Common myeloid progenitor, CD34-positive (primary cell): ENCODE results near the gene CLCN6. TPM values are rescaled to one million over a fixed set of nuclear protein-coding genes. Genes with fewer than 3 reads are reported as not detected.

Experiments
- CTCF ChIA-PET: fragments of 350-600 bp; sonication (Branson Sonifier 250); formaldehyde crosslinking; loops from one replicate; lab custom pipeline; 2021; ENCODE audit warnings: antibody characterized with exemption; lab: Charles Lee
- POLR2A ChIA-PET: fragments of 350-600 bp; sonication (Branson Sonifier 250); formaldehyde crosslinking; loops from one replicate; lab custom pipeline; 2021; ENCODE audit warnings: antibody characterized with exemption; lab: Charles Lee
- DNase-seq, 3 donors: peaks; one replicate each; pipeline versions ENCODE4 v3.0.0 to v3.0.0-alpha.2; 2013
- H3K27ac ChIP-seq, 2 experiments: 1 replicate in 1 of 2; 2 replicates in 1 of 2; pipeline ENCODE4 v1.7.0; 2013; ENCODE audit warnings: inconsistent platforms in 2 of 2, low read length in 2 of 2, mild to moderate bottlenecking in 2 of 2, low read depth in 1 of 2, moderate library complexity in 1 of 2; ENCODE audit not compliant: severe bottlenecking in 2 of 2, insufficient read depth in 1 of 2, poor library complexity in 1 of 2
- H3K27me3 ChIP-seq, 5 experiments: replicated peaks in 2 of 5; 1 replicate in 3 of 5; 2 replicates in 2 of 5; pipeline versions ENCODE4 v1.6.1 to v1.7.0; 2013; ENCODE audit warnings: low read length in 4 of 5, mild to moderate bottlenecking in 2 of 5, moderate library complexity in 2 of 5, inconsistent platforms in 1 of 5; ENCODE audit not compliant: insufficient read depth in 5 of 5, control insufficient read depth in 4 of 5
- H3K36me3 ChIP-seq, 4 experiments: 1 replicate in 2 of 4; 2 replicates in 2 of 4; pipeline versions ENCODE4 v1.6.1 to v1.7.0; 2013; ENCODE audit warnings: low read length in 3 of 4, control low read depth in 1 of 4, mild to moderate bottlenecking in 1 of 4; ENCODE audit not compliant: control insufficient read depth in 4 of 4, insufficient read depth in 4 of 4
- H3K4me1 ChIP-seq, 4 experiments: 1 replicate in 3 of 4; 2 replicates in 1 of 4; pipeline versions ENCODE4 v1.6.1 to v1.7.1; 2013; ENCODE audit warnings: low read length in 3 of 4, mild to moderate bottlenecking in 3 of 4, control low read depth in 1 of 4, inconsistent platforms in 1 of 4, moderate library complexity in 1 of 4; ENCODE audit not compliant: control insufficient read depth in 4 of 4, insufficient read depth in 4 of 4; ENCODE audit errors: control extremely low read depth in 1 of 4
- H3K4me3 ChIP-seq, 7 experiments: 1 replicate in 4 of 7; 2 replicates in 3 of 7; pipeline versions ENCODE4 v1.5.1 to v1.7.0; 2013; ENCODE audit warnings: mild to moderate bottlenecking in 7 of 7, low read length in 6 of 7, moderate library complexity in 6 of 7, inconsistent platforms in 2 of 7, low read depth in 2 of 7, control low read depth in 1 of 7; ENCODE audit not compliant: insufficient read depth in 4 of 7, control insufficient read depth in 1 of 7; ENCODE audit errors: extremely low read depth in 1 of 7
- H3K9me3 ChIP-seq, 5 experiments: 1 replicate in 4 of 5; 2 replicates in 1 of 5; pipeline versions ENCODE4 v1.6.1 to v1.7.1; 2013; ENCODE audit warnings: low read length in 4 of 5, mild to moderate bottlenecking in 2 of 5, inconsistent platforms in 1 of 5, low read depth in 1 of 5, moderate library complexity in 1 of 5; ENCODE audit not compliant: control insufficient read depth in 4 of 5, insufficient read depth in 2 of 5; ENCODE audit errors: control extremely low read depth in 1 of 5
- WGBS: methylation state at CpG from one replicate; pipeline ENCODE4 v1.1.5; 2013; ENCODE audit not compliant: insufficient coverage; 5-methylcytosine and 5-hydroxymethylcytosine counted together
- polyA plus RNA-seq: library from polyadenylated mRNA; unstranded; fragments of 120-200 nt; gene quantifications from one replicate; pipeline ENCODE4 v1.2.1, GENCODE V29; 2013

The CLCN6 gene
- polyA plus RNA-seq: 15.3 TPM

GRCh38 chr1:11805422-11806306 lies at the start of gene CLCN6, which contains the start of gene MTHFR:
Gene CLCN6, plus strand, starts transcription at chr1:11806191. Its CDS starts 72 bp downstream, at chr1:11806263.
Gene MTHFR, minus strand, starts transcription at chr1:11805964. Its CDS starts 2,848 bp downstream, at chr1:11803116.
- Histone ChIP-seq H3K27ac (peak within 1 kb of the TSS; percentile 70 to 92), H3K36me3 (peaks cover 5 to 34% (median 19%) of the 10 kb centered on the region in 4 experiments), H3K9me3 (no peaks in the 10 kb centered on the region), H3K4me3 (peak within 1 kb of the TSS; percentile 77 to 96 (median 90)), H3K4me1 (peaks cover 26 to 68% (median 52%) of the 10 kb centered on the region in 4 experiments), H3K27me3 (no peaks in the 10 kb centered on the region)
- whole genome bisulfite sequencing: 0% methylated on average over 70 of the region's 72 CpGs
- ChIA-PET POLR2A (interaction anchor here (0.6 to 1.4 kb wide), 5 partner anchors 18 to 104 kb away, joined by 3 to 5 read pairs (median 3); no protein-coding TSS in a partner anchor), CTCF (interaction anchor here (1.2 to 1.3 kb wide), 2 partner anchors 16 to 32 kb away, joined by 4 read pairs; no protein-coding TSS in a partner anchor)
- peak; percentile 98 to 100 (median 99) for DNase-seq

DNA sequence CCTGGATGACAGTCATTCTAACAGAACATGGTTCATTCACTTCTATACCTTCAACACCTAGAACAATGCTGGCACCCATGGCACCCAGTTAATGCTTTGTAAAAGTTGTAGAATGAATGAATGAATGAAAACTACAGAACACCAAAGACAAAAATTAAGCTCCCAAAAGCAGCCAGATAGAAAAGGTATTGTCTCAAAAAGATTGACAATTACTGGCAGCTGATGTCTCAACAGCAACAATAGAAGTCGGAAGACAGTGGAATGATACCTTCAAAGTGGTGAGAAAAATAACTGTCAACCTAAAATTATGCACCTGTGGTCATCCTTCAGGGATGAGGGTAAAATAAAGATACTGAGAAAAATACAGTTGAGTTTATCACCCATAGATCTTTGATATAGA lies 48.9 kb upstream of the CLCN6 start:
- ChIA-PET CTCF (interaction anchor here (1.1 to 3.4 kb wide), 3 partner anchors 22 to 47 kb away, joined by 3 to 8 read pairs (median 3); no protein-coding TSS in a partner anchor), POLR2A (no interaction called here)

DNA sequence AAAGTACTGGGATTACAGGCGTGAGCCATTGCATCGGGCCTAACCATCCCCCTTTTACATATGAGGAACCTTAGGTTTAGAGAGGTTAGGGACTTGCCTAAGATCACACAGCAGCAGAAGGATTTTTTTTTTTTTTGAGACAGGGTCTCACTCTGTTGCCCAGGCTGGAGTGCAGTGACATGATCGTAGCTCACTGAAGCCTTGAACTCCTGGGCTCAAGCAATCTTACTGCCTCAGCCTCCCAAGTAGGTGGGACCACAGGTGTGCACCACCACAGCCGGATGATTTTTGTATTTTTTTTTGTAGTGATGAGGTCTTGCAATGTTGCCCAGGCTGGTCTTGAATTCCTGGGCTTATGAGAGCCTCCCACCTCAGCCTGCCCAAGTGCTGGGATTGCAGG lies 46.2 kb upstream of the CLCN6 start:
- Histone ChIP-seq H3K27ac (no peak overlapping the region), H3K36me3 (no peaks in the 10 kb centered on the region), H3K4me1 (peaks cover 0 to 6% (median 4%) of the 10 kb centered on the region in 4 experiments), H3K4me3 (no peak overlapping the region), H3K9me3 (peaks cover 0 to 2% (median 0%) of the 10 kb centered on the region in 5 experiments), H3K27me3 (peaks cover 0 to 20% (median 3%) of the 10 kb centered on the region in 5 experiments)
- 90% methylated on average over 2 of the region's 4 CpGs for WGBS
- POLR2A ChIA-PET: no interaction called here
- no peak for DNase-seq
- CTCF ChIA-PET: no interaction called here

More for the DNA sequence above, 48.9 kb upstream of the CLCN6 start:
- DNase-seq: no peak
- Histone ChIP-seq H3K4me3 (no peak overlapping the region), H3K36me3 (no peaks in the 10 kb centered on the region), H3K27me3 (peaks cover 0 to 11% (median 3%) of the 10 kb centered on the region in 5 experiments), H3K9me3 (peaks cover 0 to 2% (median 0%) of the 10 kb centered on the region in 5 experiments), H3K4me1 (peaks cover 0 to 4% (median 4%) of the 10 kb centered on the region in 4 experiments), H3K27ac (no peak overlapping the region)
- WGBS: no CpG with 5 or more reads among the region's 1 CpG

GRCh38 chr1:11761285-11761684 lies 44.7 kb upstream of the CLCN6 start:
- H3K27me3 ChIP-seq: peaks cover 0 to 20% (median 3%) of the 10 kb centered on the region in 5 experiments
- 91% methylated on average over 6 of the region's 6 CpGs for WGBS
- no peaks in the 10 kb centered on the region for H3K36me3 ChIP-seq
- ChIA-PET CTCF (interaction anchor here (1.5 kb wide), 1 partner anchor 16 kb away, joined by 3 read pairs; no protein-coding TSS in a partner anchor), POLR2A (no interaction called here)
- peaks cover 0 to 6% (median 4%) of the 10 kb centered on the region in 4 experiments for H3K4me1 ChIP-seq
- peaks cover 0 to 2% (median 0%) of the 10 kb centered on the region in 5 experiments for H3K9me3 ChIP-seq
- no peak overlapping the region for H3K27ac ChIP-seq
- no peak overlapping the region for H3K4me3 ChIP-seq
- no peak for DNase-seq

DNA sequence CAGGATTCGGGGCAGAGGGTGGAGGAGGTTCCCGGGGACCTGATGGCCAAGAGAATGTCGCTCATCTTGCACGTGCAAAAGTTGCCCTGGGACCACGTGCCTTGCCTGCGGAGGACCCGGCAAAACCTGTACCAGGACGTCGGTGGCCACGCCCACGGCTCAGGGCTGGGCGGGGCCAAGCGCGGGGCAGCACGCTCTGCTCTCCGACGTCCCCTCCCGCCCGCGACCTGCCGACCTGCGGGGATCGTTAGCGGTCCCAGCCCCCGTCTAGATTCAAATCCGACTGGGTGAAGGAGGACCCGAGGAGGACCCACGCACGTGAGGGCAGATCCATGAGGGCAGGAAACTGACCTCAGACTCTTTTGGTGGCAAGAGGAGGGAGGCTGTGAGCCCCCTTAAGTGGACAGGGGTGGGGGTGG lies 44.0 kb upstream of the CLCN6 start, which contains the start of gene C1orf167:
Gene C1orf167, plus strand, starts transcription at position 206 of the 419 bp plus-strand sequence. CDS start 2,208 bp downstream, outside the sequence.
- DNase-seq: peak; percentile 15 to 43 (median 35)
- ChIA-PET CTCF (interaction anchor here (1.5 kb wide), 1 partner anchor 16 kb away, joined by 3 read pairs; no protein-coding TSS in a partner anchor), POLR2A (no interaction called here)
- peaks cover 0 to 2% (median 0%) of the 10 kb centered on the region in 5 experiments for H3K9me3 ChIP-seq
- H3K27ac ChIP-seq: no peak within 1 kb of the TSS
- no peaks in the 10 kb centered on the region for H3K36me3 ChIP-seq
- H3K4me1 ChIP-seq: peaks cover 0 to 6% (median 4%) of the 10 kb centered on the region in 4 experiments
- peak within 1 kb of the TSS in 1 of 7 experiments; percentile 32 for H3K4me3 ChIP-seq
- 5% methylated on average over 28 of the region's 29 CpGs for WGBS
- peaks cover 0 to 20% (median 3%) of the 10 kb centered on the region in 5 experiments for H3K27me3 ChIP-seq

GRCh38 chr1:11764115-11764514 lies 41.9 kb upstream of the CLCN6 start:
- peaks cover 0 to 20% (median 3%) of the 10 kb centered on the region in 5 experiments for H3K27me3 ChIP-seq
- no peaks in the 10 kb centered on the region for H3K9me3 ChIP-seq
- ChIA-PET CTCF (interaction anchor here (0.9 to 1.1 kb wide), 2 partner anchors 16 to 45 kb away, joined by 3 read pairs; no protein-coding TSS in a partner anchor), POLR2A (interaction anchor here (0.6 kb wide), 1 partner anchor 597 kb away, joined by 3 read pairs; no protein-coding TSS in a partner anchor)
- H3K4me3 ChIP-seq: no peak overlapping the region
- H3K36me3 ChIP-seq: no peaks in the 10 kb centered on the region
- H3K4me1 ChIP-seq: peaks cover 0 to 6% (median 4%) of the 10 kb centered on the region in 4 experiments
- no peak overlapping the region for H3K27ac ChIP-seq
- no peak for DNase-seq
- WGBS: 100% methylated on average over 1 of the region's 3 CpGs
